ENCODE measurements around the gene CCDC157. TPM values are rescaled to one million over a fixed set of nuclear protein-coding genes. Genes with fewer than 3 reads are reported as not detected.

Gene CCDC157
- polyA plus RNA-seq, 1 donor from 2014 or later = 32.2 TPM

GRCh38 chr22:30414525-30415047, 57.8 kb downstream of the CCDC157 start:
- H3K27ac ChIP-seq (ENCODE audit: low read length) = no peak overlapping the region
- H3K9me2 ChIP-seq (ENCODE audit: insufficient read depth, low read length) = no peaks in the 10 kb centered on the region
- TF ChIP-seq EZH2 (IDR thresholded peaks at IDR 0.05; ENCODE audit: borderline replicate concordance, insufficient read depth, low read length, poor library complexity, severe bottlenecking) (no peak), RAD21 (conservative IDR thresholded peaks at IDR 0.05) (no peak), EP300 (conservative IDR thresholded peaks at IDR 0.05; ENCODE audit: poor library complexity, severe bottlenecking) (no peak), TAF1 (IDR thresholded peaks at IDR 0.05; ENCODE audit: low read depth) (no peak), REST (IDR thresholded peaks at IDR 0.05; ENCODE audit: borderline replicate concordance) (no peak), SMC3 (conservative IDR thresholded peaks at IDR 0.05; ENCODE audit: poor library complexity) (no peak), MXI1 (conservative IDR thresholded peaks at IDR 0.05; ENCODE audit: poor library complexity, severe bottlenecking) (no peak), POLR2AphosphoS5 (IDR thresholded peaks at IDR 0.05) (no peak)
- TF ChIP-seq, protein P1, sequence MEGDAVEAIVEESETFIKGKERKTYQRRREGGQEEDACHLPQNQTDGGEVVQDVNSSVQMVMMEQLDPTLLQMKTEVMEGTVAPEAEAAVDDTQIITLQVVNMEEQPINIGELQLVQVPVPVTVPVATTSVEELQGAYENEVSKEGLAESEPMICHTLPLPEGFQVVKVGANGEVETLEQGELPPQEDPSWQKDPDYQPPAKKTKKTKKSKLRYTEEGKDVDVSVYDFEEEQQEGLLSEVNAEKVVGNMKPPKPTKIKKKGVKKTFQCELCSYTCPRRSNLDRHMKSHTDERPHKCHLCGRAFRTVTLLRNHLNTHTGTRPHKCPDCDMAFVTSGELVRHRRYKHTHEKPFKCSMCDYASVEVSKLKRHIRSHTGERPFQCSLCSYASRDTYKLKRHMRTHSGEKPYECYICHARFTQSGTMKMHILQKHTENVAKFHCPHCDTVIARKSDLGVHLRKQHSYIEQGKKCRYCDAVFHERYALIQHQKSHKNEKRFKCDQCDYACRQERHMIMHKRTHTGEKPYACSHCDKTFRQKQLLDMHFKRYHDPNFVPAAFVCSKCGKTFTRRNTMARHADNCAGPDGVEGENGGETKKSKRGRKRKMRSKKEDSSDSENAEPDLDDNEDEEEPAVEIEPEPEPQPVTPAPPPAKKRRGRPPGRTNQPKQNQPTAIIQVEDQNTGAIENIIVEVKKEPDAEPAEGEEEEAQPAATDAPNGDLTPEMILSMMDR (IDR thresholded peaks at IDR 0.05; ENCODE audit: poor library complexity, severe bottlenecking) = no peak
- no peaks in the 10 kb centered on the region for H4K20me1 ChIP-seq (ENCODE audit: insufficient read depth)
- no peak overlapping the region for H3K4me2 ChIP-seq (ENCODE audit: low read length)
- no peaks in the 10 kb centered on the region for H3K79me2 ChIP-seq (replicated peaks; ENCODE audit: insufficient read depth, low read length)
- H3K4me3 ChIP-seq (ENCODE audit: low read length) = no peak overlapping the region
- no peak overlapping the region for H3K9ac ChIP-seq (ENCODE audit: low read length)
- H2AFZ ChIP-seq (ENCODE audit: low read depth, low read length) = no peak overlapping the region
- H3K27me3 ChIP-seq (ENCODE audit: insufficient read depth, low read depth, low read length) = no peaks in the 10 kb centered on the region
- no peaks in the 10 kb centered on the region for H3K9me3 ChIP-seq (ENCODE audit: low read length)
- H3F3A ChIP-seq (ENCODE audit: insufficient read depth, low read length, poor library complexity, severe bottlenecking) = no peaks in the 10 kb centered on the region
- H3K36me3 ChIP-seq (ENCODE audit: insufficient read depth, low read length) = no peaks in the 10 kb centered on the region

DNA sequence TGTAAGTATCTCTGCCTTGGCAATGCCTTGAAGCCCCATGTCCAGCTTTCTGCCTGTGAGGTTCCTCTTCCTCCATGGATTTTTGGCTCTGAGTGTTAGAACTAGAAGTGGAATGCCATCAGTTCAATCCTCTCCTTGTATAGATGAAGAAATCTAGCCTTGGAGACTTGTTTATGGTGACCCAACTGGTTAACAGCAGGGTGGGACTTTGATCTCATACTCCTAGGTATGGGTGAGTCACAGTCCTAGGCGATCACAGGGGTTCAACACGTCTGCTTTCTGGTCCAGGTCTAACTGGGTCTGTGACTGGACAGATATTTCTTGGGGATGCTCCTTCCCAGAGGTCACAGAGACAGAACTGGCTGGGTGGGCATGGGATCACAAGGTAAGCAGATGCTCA, 59.6 kb downstream of the CCDC157 start:
- H2AFZ ChIP-seq (ENCODE audit: low read depth, low read length) = no peak overlapping the region
- H3K9me3 ChIP-seq (ENCODE audit: low read length) = no peaks in the 10 kb centered on the region
- H3K79me2 ChIP-seq (replicated peaks; ENCODE audit: insufficient read depth, low read length) = no peaks in the 10 kb centered on the region
- no peaks in the 10 kb centered on the region for H3K36me3 ChIP-seq (ENCODE audit: insufficient read depth, low read length)
- H3K27ac ChIP-seq (ENCODE audit: low read length) = no peak overlapping the region
- no peaks in the 10 kb centered on the region for H3K9me2 ChIP-seq (ENCODE audit: insufficient read depth, low read length)
- H3F3A ChIP-seq (ENCODE audit: insufficient read depth, low read length, poor library complexity, severe bottlenecking) = no peaks in the 10 kb centered on the region
- no peak overlapping the region for H3K9ac ChIP-seq (ENCODE audit: low read length)
- H3K27me3 ChIP-seq (ENCODE audit: insufficient read depth, low read depth, low read length) = no peaks in the 10 kb centered on the region
- TF ChIP-seq, protein P1 (IDR thresholded peaks at IDR 0.05; ENCODE audit: poor library complexity, severe bottlenecking) = no peak
- no peak for TF ChIP-seq EP300 (conservative IDR thresholded peaks at IDR 0.05; ENCODE audit: poor library complexity, severe bottlenecking)
- no peak for TF ChIP-seq TAF1 (IDR thresholded peaks at IDR 0.05; ENCODE audit: low read depth)
- TF ChIP-seq SMC3 (conservative IDR thresholded peaks at IDR 0.05; ENCODE audit: poor library complexity) = no peak
- TF ChIP-seq REST (IDR thresholded peaks at IDR 0.05; ENCODE audit: borderline replicate concordance) = no peak
- TF ChIP-seq MXI1 (conservative IDR thresholded peaks at IDR 0.05; ENCODE audit: poor library complexity, severe bottlenecking) = no peak
- no peak for TF ChIP-seq POLR2AphosphoS5 (IDR thresholded peaks at IDR 0.05)
- H3K4me3 ChIP-seq (ENCODE audit: low read length) = no peak overlapping the region
- H3K4me2 ChIP-seq (ENCODE audit: low read length) = no peak overlapping the region
- H4K20me1 ChIP-seq (ENCODE audit: insufficient read depth) = no peaks in the 10 kb centered on the region
